Measurements from ENCODE around the gene EPB41L1.

EPB41L1 gene

GRCh38 chr20:36154700-36155628, at the start of gene EPB41L1:
Gene EPB41L1 (plus strand): TSS chr20:36154740. CDS start chr20:36173778, 19,038 bp downstream.
- DNase-seq: peak; percentile 67

GRCh38 chr20:36104856-36105255, 49.7 kb upstream of the EPB41L1 start:
- DNase-seq: no peak

- DNase-seq: no peak
These were observed 48.8 kb upstream of the EPB41L1 start for GRCh38 chr20:36105711-36106226.

- no peak for DNase-seq
These were observed 47.9 kb upstream of the EPB41L1 start for GRCh38 chr20:36106606-36107005.

GRCh38 chr20:36107881-36108280, 46.7 kb upstream of the EPB41L1 start:
- DNase-seq: no peak

- no peak for DNase-seq
These were observed 45.1 kb upstream of the EPB41L1 start for GRCh38 chr20:36109251-36109947.

- DNase-seq: no peak
These were observed 43.5 kb upstream of the EPB41L1 start for GRCh38 chr20:36110994-36111393.

- no peak for DNase-seq
These were observed 42.4 kb upstream of the EPB41L1 start for GRCh38 chr20:36112112-36112511.

GRCh38 chr20:36113036-36113435, 41.5 kb upstream of the EPB41L1 start:
- no peak for DNase-seq

GRCh38 chr20:36113566-36114250, 40.8 kb upstream of the EPB41L1 start:
- no peak for DNase-seq

GRCh38 chr20:36114707-36115106, 39.8 kb upstream of the EPB41L1 start:
- DNase-seq: no peak

- no peak for DNase-seq
These were observed 38.6 kb upstream of the EPB41L1 start for GRCh38 chr20:36115925-36116324.

GRCh38 chr20:36116807-36117441, 37.6 kb upstream of the EPB41L1 start:
- DNase-seq: no peak

- DNase-seq: no peak
These were observed 36.9 kb upstream of the EPB41L1 start for GRCh38 chr20:36117638-36118037.

GRCh38 chr20:36118371-36118770, 36.2 kb upstream of the EPB41L1 start:
- no peak for DNase-seq

GRCh38 chr20:36119537-36119936, 35.0 kb upstream of the EPB41L1 start:
- no peak for DNase-seq

- DNase-seq: no peak
These were observed 34.3 kb upstream of the EPB41L1 start for GRCh38 chr20:36120241-36120640.

- DNase-seq: no peak
These were observed 33.5 kb upstream of the EPB41L1 start for GRCh38 chr20:36120991-36121390.

GRCh38 chr20:36121981-36122930, 32.3 kb upstream of the EPB41L1 start:
- no peak for DNase-seq

- no peak for DNase-seq
These were observed 31.6 kb upstream of the EPB41L1 start for GRCh38 chr20:36122931-36123288.

GRCh38 chr20:36125097-36125496, 29.4 kb upstream of the EPB41L1 start:
- no peak for DNase-seq

Data from right forelimb (tissue), 1 donor.